ENCODE data around the gene MAPK11.

The MAPK11 gene

GRCh38 chr22:50260434-50260800 is 9.8 kb downstream of the MAPK11 start:
- DNase-seq = peak; percentile 31

GRCh38 chr22:50259302-50259701 is 10.9 kb downstream of the MAPK11 start:
- no peak for DNase-seq

- no peak for DNase-seq
These were observed 11.6 kb downstream of the MAPK11 start for GRCh38 chr22:50258361-50259292.

GRCh38 chr22:50257451-50258360 is 12.5 kb downstream of the MAPK11 start:
- no peak for DNase-seq

GRCh38 chr22:50257041-50257440 is 13.1 kb downstream of the MAPK11 start:
- no peak for DNase-seq

- DNase-seq = no peak
These were observed 13.8 kb downstream of the MAPK11 start for GRCh38 chr22:50256258-50256862.

- DNase-seq = no peak
These were observed 14.6 kb downstream of the MAPK11 start for GRCh38 chr22:50255607-50256006.

- DNase-seq = no peak
These were observed 15.1 kb downstream of the MAPK11 start for GRCh38 chr22:50255099-50255498.

GRCh38 chr22:50253941-50254340 is 16.2 kb downstream of the MAPK11 start:
- no peak for DNase-seq

- DNase-seq = no peak
These were observed 16.9 kb downstream of the MAPK11 start for GRCh38 chr22:50253046-50253915.

- peak; percentile 63 for DNase-seq
These were observed 17.8 kb downstream of the MAPK11 start for GRCh38 chr22:50252082-50253045.

GRCh38 chr22:50251477-50252081 is 18.6 kb downstream of the MAPK11 start:
- DNase-seq = no peak

- DNase-seq = peak; percentile 82
These were observed 19.4 kb downstream of the MAPK11 start, which contains the start of gene HDAC10 for GRCh38 chr22:50250555-50251476. Gene HDAC10 (minus strand): TSS chr22:50251265. CDS start chr22:50251032, 233 bp downstream.

- DNase-seq = no peak
These were observed 20.0 kb downstream of the MAPK11 start for GRCh38 chr22:50250249-50250554.

GRCh38 chr22:50249341-50250248 is 20.6 kb downstream of the MAPK11 start:
- DNase-seq = no peak

GRCh38 chr22:50248196-50249081 is 21.7 kb downstream of the MAPK11 start:
- no peak for DNase-seq

- peak; percentile 72 for DNase-seq
These were observed 22.4 kb downstream of the MAPK11 start for GRCh38 chr22:50247748-50248147.

Data from fibroblast of skin of right biceps (primary cell).